Posterior vena cava (tissue), 2 donors: Measurements from ENCODE around the gene ZAR1. TPM values are rescaled to one million over a fixed set of nuclear protein-coding genes. Genes with fewer than 3 reads are reported as not detected.

Experiments
- total RNA-seq, 2 donors: library from RNA; stranded (reverse); fragmentation: NEBNext Ultra II Directional; extraction: Animal tissue kit (Norgen Biotek cat#: 25700); gene quantifications; one replicate each; pipeline ENCODE4 v1.2.1, GENCODE V29; 2021
- donor health status: DM: yes; HTN: yes; CAD: no.
- donor health status: DM: yes; HTN: yes; CAD: no.

Gene ZAR1
- total RNA-seq, 2 donors from 2014 or later, result not detected

Other genes with a start within 250 kb of the ZAR1 start
- gene TEC, start 220.4 kb upstream of the ZAR1 start, total RNA-seq, result 1 to 10 TPM; 3.2 to 4.6 TPM
- 100 to 1,000 TPM in 1 of 2 donors, 10 to 100 TPM in 1; 88.3 to 131 TPM for gene SLAIN2, start 148.7 kb upstream of the ZAR1 start, total RNA-seq
- gene SLC10A4, start 6.9 kb upstream of the ZAR1 start, total RNA-seq, result under 1 TPM in 1 of 2 donors, not detected in 1; 0.19 TPM